Lung (tissue), 12 donors: Measurements from ENCODE around the gene TOR1AIP2. TPM values are rescaled to one million over a fixed set of nuclear protein-coding genes. Genes with fewer than 3 reads are reported as not detected.

Experiments
- ATAC-seq: fragments of 200-7000 bp; cut with Tn5 transposase; one replicate; pipeline ENCODE4 v1.9.1; 2020; ENCODE audit warnings: moderate number of reproducible peaks; ENCODE audit not compliant: insufficient read depth, low FRiP score
- DNase-seq, 3 donors: peaks; one replicate each; pipeline ENCODE4 v3.0.0-alpha.2; 2013 to 2017
- H3K27ac ChIP-seq, 2 donors: one replicate each; pipeline ENCODE4 v1.5.1; 2013; ENCODE audit warnings: mild to moderate bottlenecking in 2 of 2, moderate library complexity in 2 of 2, control low read depth in 1 of 2, inconsistent platforms in 1 of 2, low read depth in 1 of 2, low read length in 1 of 2
- H3K27me3 ChIP-seq, 3 donors: one replicate each; pipeline ENCODE4 v1.5.1; 2013; ENCODE audit warnings: low read length in 2 of 3; ENCODE audit not compliant: control insufficient read depth in 3 of 3, insufficient read depth in 3 of 3
- H3K36me3 ChIP-seq, 4 donors: one replicate each; pipeline ENCODE4 v1.5.1; 2013; ENCODE audit warnings: low read length in 4 of 4, mild to moderate bottlenecking in 1 of 4, moderate library complexity in 1 of 4; ENCODE audit not compliant: control insufficient read depth in 4 of 4, insufficient read depth in 4 of 4
- H3K4me1 ChIP-seq, 5 donors: one replicate each; pipeline ENCODE4 v1.5.1; 2013; ENCODE audit warnings: low read length in 5 of 5, mild to moderate bottlenecking in 2 of 5, moderate library complexity in 1 of 5; ENCODE audit not compliant: control insufficient read depth in 5 of 5, insufficient read depth in 5 of 5
- H3K4me3 ChIP-seq: one replicate; pipeline ENCODE4 v1.5.1; 2013; ENCODE audit warnings: mild to moderate bottlenecking, control low read depth, moderate library complexity
- H3K9ac ChIP-seq, 2 donors: one replicate each; pipeline ENCODE4 v1.5.1; 2013; ENCODE audit warnings: low read length in 2 of 2, control low read depth in 1 of 2; ENCODE audit not compliant: insufficient read depth in 1 of 2
- H3K9me3 ChIP-seq, 4 donors: one replicate each; pipeline ENCODE4 v1.5.1; 2013; ENCODE audit warnings: low read length in 3 of 4, mild to moderate bottlenecking in 1 of 4, moderate library complexity in 1 of 4; ENCODE audit not compliant: control insufficient read depth in 4 of 4, insufficient read depth in 3 of 4
- CTCF ChIP-seq: IDR thresholded peaks from 2 replicates; pipeline ENCODE4 v1.5.1; 2012; ENCODE audit warnings: mild to moderate bottlenecking; ENCODE audit errors: control extremely low read depth, extremely low read depth
- WGBS, 2 donors: extraction: QIAGEN DNeasy Blood & Tissue Kit; methylation state at CpG; one replicate each; pipeline ENCODE4 v1.1.7; 2013; 5-methylcytosine and 5-hydroxymethylcytosine counted together
- polyA plus RNA-seq, 2 donors: library from polyadenylated mRNA; stranded (reverse); fragments of 200-250 nt; gene quantifications; one replicate each; pipeline ENCODE4 v1.2.1, GENCODE V29; 2013
- total RNA-seq, 2 donors: library from RNA; depleted of rRNA in 1 of 2; stranded (reverse); fragments of >200 nt in 1 of 2; gene quantifications; one replicate each; pipeline ENCODE4 v1.2.1, GENCODE V29; 2014 to 2021
- donor health status: control.
- donor health status: control.
- donor health status: Bipolar disorder and iron deficiency.
- donor health status: healthy.
- donor health status: DM: yes; HTN: yes; CAD: no.

The TOR1AIP2 gene
- total and polyA plus RNA-seq, 4 donors, result 10.1 to 118 (median 51.6) TPM

DNA sequence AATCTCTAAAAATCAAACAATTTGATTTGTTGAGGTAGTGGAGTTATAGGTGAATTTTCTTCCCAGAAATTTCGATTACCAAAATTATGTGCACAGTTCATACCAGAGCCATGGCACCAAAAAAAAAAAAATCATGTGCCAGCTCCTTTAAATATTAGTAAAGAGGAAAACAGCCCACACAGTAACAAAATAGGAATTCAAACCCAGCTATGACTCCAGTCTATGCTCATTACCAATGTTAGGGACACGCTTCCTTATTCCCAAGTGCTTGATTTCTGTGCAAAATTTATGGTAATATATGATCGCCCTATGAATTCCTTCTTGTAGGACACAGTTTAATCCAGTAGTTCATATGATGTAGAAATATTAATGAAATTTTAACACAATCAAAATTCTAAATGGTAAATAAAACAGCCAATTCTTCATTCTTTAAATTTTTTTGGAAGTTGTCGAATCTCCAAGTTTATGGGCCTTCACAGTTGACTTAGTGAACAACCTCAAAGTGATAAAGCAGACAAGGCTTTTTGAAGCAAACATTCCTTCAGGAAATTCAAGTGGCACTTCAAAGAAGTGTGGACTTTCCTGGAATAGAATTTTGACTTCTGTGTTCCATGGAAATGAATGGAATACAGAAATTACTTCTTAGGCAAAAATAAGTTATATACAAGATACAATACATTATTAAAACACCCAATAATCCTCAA, 1.9 kb downstream of the TOR1AIP2 start:
- Histone ChIP-seq H3K9ac (no peak overlapping the region), H3K9me3 (no peaks in the 10 kb centered on the region), H3K27ac (no peak overlapping the region), H3K27me3 (no peaks in the 10 kb centered on the region), H3K36me3 (peaks cover 4 to 12% (median 9%) of the 10 kb centered on the region in 4 donors), H3K4me3 (no peak overlapping the region), H3K4me1 (peaks cover 0 to 19% (median 8%) of the 10 kb centered on the region in 5 donors)
- 79 to 84% methylated on average over 4 of the region's 4 CpGs for WGBS, 2 donors
- ATAC-seq (no peak), DNase-seq (peak in 1 of 3 donors; percentile 30)
- no peak for TF ChIP-seq CTCF

DNA sequence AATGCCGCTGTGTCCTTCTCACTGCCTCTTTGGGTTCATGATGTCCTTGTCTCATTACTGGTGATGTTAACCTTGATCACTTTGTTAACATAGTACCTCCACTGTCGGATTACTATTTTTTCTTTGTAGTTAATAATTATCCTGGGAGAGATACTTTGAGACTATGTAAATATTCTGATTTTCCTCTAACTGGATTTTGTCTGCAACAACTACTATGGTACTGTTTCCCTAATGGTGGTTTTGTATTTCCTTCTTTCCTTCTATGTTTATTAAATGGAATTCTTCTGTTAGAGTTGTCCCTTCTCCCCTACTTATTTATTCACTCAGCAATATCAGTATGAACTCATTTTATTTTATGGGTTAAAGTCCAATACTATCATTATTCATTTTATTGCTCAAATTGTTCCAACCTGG, 4.2 kb downstream of the TOR1AIP2 start:
- ATAC-seq (no peak), DNase-seq (no peak)
- Histone ChIP-seq H3K27ac (no peak overlapping the region), H3K36me3 (peaks cover 5 to 14% (median 9%) of the 10 kb centered on the region in 4 donors), H3K4me3 (no peak overlapping the region), H3K27me3 (no peaks in the 10 kb centered on the region), H3K9me3 (no peaks in the 10 kb centered on the region), H3K4me1 (peaks cover 0 to 20% (median 8%) of the 10 kb centered on the region in 5 donors), H3K9ac (no peak overlapping the region)
- 80 to 89% methylated on average over 2 of the region's 2 CpGs for WGBS, 2 donors
- no peak for TF ChIP-seq CTCF

GRCh38 chr1:179872558-179872957, 5.0 kb downstream of the TOR1AIP2 start:
- Histone ChIP-seq H3K9ac (no peak overlapping the region), H3K27ac (no peak overlapping the region)
- no peak for TF ChIP-seq CTCF

More at GRCh38 chr1:179872558-179872957, 5.0 kb downstream of the TOR1AIP2 start:
- Histone ChIP-seq H3K4me1 (peaks cover 0 to 20% (median 8%) of the 10 kb centered on the region in 5 donors), H3K27me3 (no peaks in the 10 kb centered on the region), H3K36me3 (peaks cover 7 to 14% (median 9%) of the 10 kb centered on the region in 4 donors), H3K9me3 (no peaks in the 10 kb centered on the region), H3K4me3 (no peak overlapping the region)
- DNase-seq (no peak), ATAC-seq (no peak)
- whole genome bisulfite sequencing, 2 donors, result 68 to 73% methylated on average over 5 of the region's 5 CpGs
